Loucy (cell line): ENCODE results near the gene GFER.

Experiments used
- CTCF ChIP-seq: fragments of 200-600 bp; sonication (generic); conservative IDR thresholded peaks from 2 replicates; pipeline ENCODE4 v1.5.1; 2014; ENCODE audit warnings: mild to moderate bottlenecking, antibody characterized with exemption, low read length
- EZH2phosphoT487 ChIP-seq: fragments of 200-600 bp; IDR thresholded peaks from 2 replicates; pipeline ENCODE4 v1.6.1; 2018; ENCODE audit warnings: antibody characterized with exemption, mild to moderate bottlenecking, moderate library complexity, borderline replicate concordance

- TF ChIP-seq CTCF (no peak), EZH2phosphoT487 (no peak)
Observed at GRCh38 chr16:1993731-1994131, 9.7 kb downstream of the GFER start.
